A673 (cell line): ENCODE results near the gene SAMD4B.

Source experiments
- EZH2 ChIP-seq: fragments of 200-600 bp; sonication (generic); IDR thresholded peaks from 2 replicates; pipeline ENCODE4 v1.6.1; 2017; ENCODE audit warnings: borderline replicate concordance, low read depth, mild to moderate bottlenecking, mixed read lengths, antibody characterized with exemption, low read length; ENCODE audit not compliant: poor library complexity, severe bottlenecking
- TF ChIP-seq, protein P1 (sequence below): fragments of 300-800, 200-600 bp; sonication (generic); conservative IDR thresholded peaks from 2 replicates; pipeline ENCODE4 v1.5.1; 2017; ENCODE audit warnings: low read depth, mild to moderate bottlenecking, antibody characterized with exemption, low read length, moderate library complexity, mixed read lengths

DNA sequence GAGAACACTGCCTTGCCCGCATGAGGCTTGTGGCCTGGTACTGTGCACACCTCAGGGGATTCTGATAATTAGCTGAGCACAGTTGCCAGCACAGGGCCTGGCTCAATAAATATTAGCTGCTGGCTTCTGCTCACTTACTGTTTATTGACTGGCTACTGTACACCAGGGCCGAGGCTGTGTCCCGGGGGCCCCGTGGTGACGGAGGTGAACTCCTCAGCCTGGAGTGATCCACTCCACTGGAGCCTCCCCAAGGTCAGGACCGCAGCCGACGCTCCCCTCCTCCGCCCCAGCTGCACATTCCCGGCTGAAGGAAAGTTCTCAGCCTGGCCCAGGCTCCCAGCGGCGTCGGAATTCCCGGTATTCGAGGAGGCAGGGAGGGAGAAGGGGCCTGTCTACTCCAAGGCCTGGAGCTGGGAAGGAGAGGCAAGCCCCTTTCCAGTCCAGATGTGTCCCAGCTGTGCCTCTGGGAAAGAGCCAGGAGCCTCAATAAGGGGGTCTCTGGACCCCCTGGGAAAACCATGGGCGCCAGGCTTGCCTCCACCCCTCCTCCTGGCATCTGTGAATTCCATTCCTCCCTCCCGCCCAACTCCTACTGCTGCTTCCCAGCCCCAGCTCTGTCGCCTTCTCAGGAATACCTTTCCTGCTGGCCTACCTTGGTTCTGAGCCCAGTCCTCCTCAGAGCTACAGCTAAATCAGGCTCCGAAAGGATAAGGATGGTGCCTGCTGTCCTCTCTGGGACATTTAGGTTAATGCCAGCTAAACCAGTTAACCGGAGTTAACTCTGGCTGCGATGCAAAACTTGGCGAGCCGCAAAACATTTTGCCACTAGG lies 86.3 kb downstream of the SAMD4B start:
- TF ChIP-seq, protein P1, sequence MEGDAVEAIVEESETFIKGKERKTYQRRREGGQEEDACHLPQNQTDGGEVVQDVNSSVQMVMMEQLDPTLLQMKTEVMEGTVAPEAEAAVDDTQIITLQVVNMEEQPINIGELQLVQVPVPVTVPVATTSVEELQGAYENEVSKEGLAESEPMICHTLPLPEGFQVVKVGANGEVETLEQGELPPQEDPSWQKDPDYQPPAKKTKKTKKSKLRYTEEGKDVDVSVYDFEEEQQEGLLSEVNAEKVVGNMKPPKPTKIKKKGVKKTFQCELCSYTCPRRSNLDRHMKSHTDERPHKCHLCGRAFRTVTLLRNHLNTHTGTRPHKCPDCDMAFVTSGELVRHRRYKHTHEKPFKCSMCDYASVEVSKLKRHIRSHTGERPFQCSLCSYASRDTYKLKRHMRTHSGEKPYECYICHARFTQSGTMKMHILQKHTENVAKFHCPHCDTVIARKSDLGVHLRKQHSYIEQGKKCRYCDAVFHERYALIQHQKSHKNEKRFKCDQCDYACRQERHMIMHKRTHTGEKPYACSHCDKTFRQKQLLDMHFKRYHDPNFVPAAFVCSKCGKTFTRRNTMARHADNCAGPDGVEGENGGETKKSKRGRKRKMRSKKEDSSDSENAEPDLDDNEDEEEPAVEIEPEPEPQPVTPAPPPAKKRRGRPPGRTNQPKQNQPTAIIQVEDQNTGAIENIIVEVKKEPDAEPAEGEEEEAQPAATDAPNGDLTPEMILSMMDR: no peak
- no peak for TF ChIP-seq EZH2
